Measurements from ENCODE around the gene PRLR.
"Not testable (repeated sequence)": the region's sequence is repeated elsewhere in the genome, so short reads cannot be mapped to it uniquely, and the experiment has no call there.

Gene PRLR

GRCh38 chr5:35045280-35045679 lies 185.0 kb downstream of the PRLR start:
- intact Hi-C loops (cut with micrococcal nuclease): no loop called here
- Mint-ChIP-seq H3K4me3 (no peak overlapping the region), H3K9me3 (no peaks in the 10 kb centered on the region), H3K36me3 (ENCODE audit: low read depth) (no peaks in the 10 kb centered on the region), H3K27me3 (peaks cover 7% of the 10 kb centered on the region), H3K4me1 (ENCODE audit: low read depth) (no peaks in the 10 kb centered on the region), H3K27ac (no peak overlapping the region)

- H3K36me3 Mint-ChIP-seq (ENCODE audit: low read depth): no peaks in the 10 kb centered on the region
- intact Hi-C loops (cut with micrococcal nuclease): no loop called here
Observed at GRCh38 chr5:35044649-35045048, 185.6 kb downstream of the PRLR start.

GRCh38 chr5:35042781-35043180 lies 187.5 kb downstream of the PRLR start:
- Mint-ChIP-seq H3K36me3 (ENCODE audit: low read depth) (no peaks in the 10 kb centered on the region), H3K27me3 (peaks cover 15% of the 10 kb centered on the region), H3K9me3 (no peaks in the 10 kb centered on the region), H3K4me1 (ENCODE audit: low read depth) (no peaks in the 10 kb centered on the region), H3K4me3 (no peak overlapping the region), H3K27ac (no peak overlapping the region)
- intact Hi-C loops (cut with micrococcal nuclease): no loop called here

More at GRCh38 chr5:35044649-35045048, 185.6 kb downstream of the PRLR start:
- H3K27ac Mint-ChIP-seq: no peak overlapping the region
- peaks cover 9% of the 10 kb centered on the region for H3K27me3 Mint-ChIP-seq
- H3K4me3 Mint-ChIP-seq: no peak overlapping the region
- no peaks in the 10 kb centered on the region for H3K9me3 Mint-ChIP-seq
- H3K4me1 Mint-ChIP-seq (ENCODE audit: low read depth): no peaks in the 10 kb centered on the region

- intact Hi-C loops (cut with micrococcal nuclease): no loop called here
- Mint-ChIP-seq H3K4me3 (no peak overlapping the region), H3K36me3 (ENCODE audit: low read depth) (no peaks in the 10 kb centered on the region), H3K27me3 (peaks cover 20% of the 10 kb centered on the region), H3K27ac (no peak overlapping the region), H3K4me1 (ENCODE audit: low read depth) (no peaks in the 10 kb centered on the region), H3K9me3 (no peaks in the 10 kb centered on the region)
Observed at GRCh38 chr5:35041261-35041660, 189.0 kb downstream of the PRLR start.

- H3K36me3 Mint-ChIP-seq (ENCODE audit: low read depth): no peaks in the 10 kb centered on the region
- no peaks in the 10 kb centered on the region for H3K4me1 Mint-ChIP-seq (ENCODE audit: low read depth)
- H3K4me3 Mint-ChIP-seq: no peak overlapping the region
- no peak overlapping the region for H3K27ac Mint-ChIP-seq
- peaks cover 22% of the 10 kb centered on the region for H3K27me3 Mint-ChIP-seq
- no peaks in the 10 kb centered on the region for H3K9me3 Mint-ChIP-seq
- intact Hi-C loops (cut with micrococcal nuclease): no loop called here
Observed at GRCh38 chr5:35038891-35039290, 191.4 kb downstream of the PRLR start.

GRCh38 chr5:35036536-35036935 lies 193.8 kb downstream of the PRLR start:
- H3K27me3 Mint-ChIP-seq: peaks cover 26% of the 10 kb centered on the region
- intact Hi-C loops (cut with micrococcal nuclease): no loop called here
- H3K36me3 Mint-ChIP-seq (ENCODE audit: low read depth): no peaks in the 10 kb centered on the region
- H3K27ac Mint-ChIP-seq: no peak overlapping the region
- H3K4me3 Mint-ChIP-seq: no peak overlapping the region
- no peaks in the 10 kb centered on the region for H3K4me1 Mint-ChIP-seq (ENCODE audit: low read depth)
- H3K9me3 Mint-ChIP-seq: no peaks in the 10 kb centered on the region

GRCh38 chr5:35035929-35036328 lies 194.4 kb downstream of the PRLR start:
- H3K9me3 Mint-ChIP-seq; H3K4me3 Mint-ChIP-seq; H3K4me1 Mint-ChIP-seq (ENCODE audit: low read depth); H3K27ac Mint-ChIP-seq; H3K36me3 Mint-ChIP-seq (ENCODE audit: low read depth); intact Hi-C loops (cut with micrococcal nuclease): not testable (repeated sequence)
- peaks cover 28% of the 10 kb centered on the region for H3K27me3 Mint-ChIP-seq

- H3K27me3 Mint-ChIP-seq: peaks cover 28% of the 10 kb centered on the region
- H3K27ac Mint-ChIP-seq: no peak overlapping the region
- no peaks in the 10 kb centered on the region for H3K4me1 Mint-ChIP-seq (ENCODE audit: low read depth)
- no peak overlapping the region for H3K4me3 Mint-ChIP-seq
- no peaks in the 10 kb centered on the region for H3K36me3 Mint-ChIP-seq (ENCODE audit: low read depth)
- intact Hi-C loops (cut with micrococcal nuclease): no loop called here
- H3K9me3 Mint-ChIP-seq: no peaks in the 10 kb centered on the region
Observed at GRCh38 chr5:35035271-35035670, 195.0 kb downstream of the PRLR start.

- intact Hi-C loops (cut with micrococcal nuclease): no loop called here
- Mint-ChIP-seq H3K36me3 (ENCODE audit: low read depth) (no peaks in the 10 kb centered on the region), H3K27ac (no peak overlapping the region)
Observed at GRCh38 chr5:35032356-35032755, 197.9 kb downstream of the PRLR start.

GRCh38 chr5:35031276-35031675 lies 199.0 kb downstream of the PRLR start:
- no peak overlapping the region for H3K27ac Mint-ChIP-seq
- peaks cover 20% of the 10 kb centered on the region for H3K27me3 Mint-ChIP-seq
- intact Hi-C loops (cut with micrococcal nuclease): no loop called here
- H3K4me3 Mint-ChIP-seq: no peak overlapping the region
- no peaks in the 10 kb centered on the region for H3K4me1 Mint-ChIP-seq (ENCODE audit: low read depth)
- no peaks in the 10 kb centered on the region for H3K36me3 Mint-ChIP-seq (ENCODE audit: low read depth)
- no peaks in the 10 kb centered on the region for H3K9me3 Mint-ChIP-seq

More at GRCh38 chr5:35032356-35032755, 197.9 kb downstream of the PRLR start:
- Mint-ChIP-seq H3K27me3 (peaks cover 22% of the 10 kb centered on the region), H3K4me1 (ENCODE audit: low read depth) (no peaks in the 10 kb centered on the region), H3K4me3 (no peak overlapping the region), H3K9me3 (no peaks in the 10 kb centered on the region)

GRCh38 chr5:35030426-35031100 lies 199.7 kb downstream of the PRLR start:
- H3K4me1 Mint-ChIP-seq (ENCODE audit: low read depth): no peaks in the 10 kb centered on the region
- intact Hi-C loops (cut with micrococcal nuclease): no loop called here
- H3K9me3 Mint-ChIP-seq: no peaks in the 10 kb centered on the region
- no peaks in the 10 kb centered on the region for H3K36me3 Mint-ChIP-seq (ENCODE audit: low read depth)
- H3K27ac Mint-ChIP-seq: no peak overlapping the region
- no peak overlapping the region for H3K4me3 Mint-ChIP-seq
- H3K27me3 Mint-ChIP-seq: peaks cover 21% of the 10 kb centered on the region

- no peak overlapping the region for H3K4me3 Mint-ChIP-seq
- H3K27ac Mint-ChIP-seq: no peak overlapping the region
- intact Hi-C loops (cut with micrococcal nuclease): no loop called here
- H3K4me1 Mint-ChIP-seq (ENCODE audit: low read depth): no peaks in the 10 kb centered on the region
- H3K9me3 Mint-ChIP-seq: no peaks in the 10 kb centered on the region
- H3K27me3 Mint-ChIP-seq: peaks cover 23% of the 10 kb centered on the region
- no peaks in the 10 kb centered on the region for H3K36me3 Mint-ChIP-seq (ENCODE audit: low read depth)
Observed at GRCh38 chr5:35029333-35029732, 201.0 kb downstream of the PRLR start.

- Mint-ChIP-seq H3K27ac (no peak overlapping the region), H3K4me1 (ENCODE audit: low read depth) (no peaks in the 10 kb centered on the region), H3K4me3 (no peak overlapping the region), H3K27me3 (peaks cover 18% of the 10 kb centered on the region), H3K36me3 (ENCODE audit: low read depth) (no peaks in the 10 kb centered on the region), H3K9me3 (no peaks in the 10 kb centered on the region)
- intact Hi-C loops (cut with micrococcal nuclease): no loop called here
Observed at GRCh38 chr5:35026941-35027340, 203.3 kb downstream of the PRLR start.

GRCh38 chr5:35026280-35026840 lies 203.9 kb downstream of the PRLR start:
- peaks cover 16% of the 10 kb centered on the region for H3K27me3 Mint-ChIP-seq
- H3K36me3 Mint-ChIP-seq (ENCODE audit: low read depth): no peaks in the 10 kb centered on the region
- no peak overlapping the region for H3K27ac Mint-ChIP-seq
- no peaks in the 10 kb centered on the region for H3K4me1 Mint-ChIP-seq (ENCODE audit: low read depth)
- no peaks in the 10 kb centered on the region for H3K9me3 Mint-ChIP-seq
- intact Hi-C loops (cut with micrococcal nuclease): no loop called here
- no peak overlapping the region for H3K4me3 Mint-ChIP-seq

Measured in dendritic cell treated with granulocyte-macrophage colony-stimulating factor and Interleukin-4, amounts not matched to agents 40 ng/mL and 50 ng/mL, for 4 days (primary cell).